HUES64 (cell line): Measurements from ENCODE around the gene KCTD16.

ENCODE experiments used
- H3K27ac ChIP-seq: 2 replicates; pipeline ENCODE4 v1.7.0; 2013; ENCODE audit warnings: low read depth, low read length, inconsistent platforms
- H3K27me3 ChIP-seq: 2 replicates; pipeline ENCODE4 v1.6.1; 2013; ENCODE audit warnings: mild to moderate bottlenecking, low read length; ENCODE audit not compliant: insufficient read depth
- H3K36me3 ChIP-seq: 2 replicates; pipeline ENCODE4 v1.6.1; 2013; ENCODE audit warnings: mild to moderate bottlenecking, low read length; ENCODE audit not compliant: insufficient read depth
- H3K4me1 ChIP-seq: 2 replicates; pipeline ENCODE4 v1.6.1; 2013; ENCODE audit warnings: mild to moderate bottlenecking, low read length, moderate library complexity; ENCODE audit not compliant: insufficient read depth
- H3K4me3 ChIP-seq: 2 replicates; pipeline ENCODE4 v1.5.1; 2013; ENCODE audit warnings: mild to moderate bottlenecking, low read length, moderate library complexity
- H3K9ac ChIP-seq: 2 replicates; pipeline ENCODE4 v1.6.1; 2013; ENCODE audit warnings: mild to moderate bottlenecking, low read depth, low read length
- H3K9me3 ChIP-seq: 2 replicates; pipeline ENCODE4 v1.6.1; 2013; ENCODE audit warnings: low read depth, low read length; ENCODE audit not compliant: insufficient read depth
- WGBS: fragments of 150-250, 120-280 bp; methylation state at CpG from one replicate; pipeline ENCODE4 v1.1.7; 2013; ENCODE audit warnings: missing lambda C conversion rate; 5-methylcytosine and 5-hydroxymethylcytosine counted together

Gene KCTD16

DNA sequence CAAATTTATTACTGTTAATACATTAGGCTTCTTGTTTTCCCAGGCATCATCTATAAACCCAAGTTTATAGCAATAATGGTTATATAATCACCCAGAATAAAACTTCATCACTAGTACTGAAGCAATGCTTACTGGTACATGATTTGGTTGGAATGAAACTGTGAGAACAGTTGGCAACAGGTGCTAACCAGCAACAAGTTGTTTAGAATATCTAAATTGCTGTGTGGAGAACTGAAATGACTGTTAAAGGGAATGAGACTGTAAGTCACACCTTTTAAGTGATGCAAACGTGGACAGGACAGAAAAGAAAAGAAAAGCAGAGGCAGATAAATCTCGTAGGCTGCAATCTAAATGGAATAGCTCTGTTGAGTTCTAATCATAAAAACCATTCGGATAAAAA is 2.7 kb upstream of the KCTD16 start:
- Histone ChIP-seq H3K4me1 (peaks cover 5% of the 10 kb centered on the region; the same call in 1 of the 2 replicates), H3K27me3 (no peaks in the 10 kb centered on the region), H3K27ac (no peak overlapping the region), H3K36me3 (peaks cover 60% of the 10 kb centered on the region), H3K9ac (no peak overlapping the region), H3K9me3 (no peaks in the 10 kb centered on the region), H3K4me3 (no peak overlapping the region)
- 93% methylated on average over 3 of the region's 3 CpGs for WGBS

DNA sequence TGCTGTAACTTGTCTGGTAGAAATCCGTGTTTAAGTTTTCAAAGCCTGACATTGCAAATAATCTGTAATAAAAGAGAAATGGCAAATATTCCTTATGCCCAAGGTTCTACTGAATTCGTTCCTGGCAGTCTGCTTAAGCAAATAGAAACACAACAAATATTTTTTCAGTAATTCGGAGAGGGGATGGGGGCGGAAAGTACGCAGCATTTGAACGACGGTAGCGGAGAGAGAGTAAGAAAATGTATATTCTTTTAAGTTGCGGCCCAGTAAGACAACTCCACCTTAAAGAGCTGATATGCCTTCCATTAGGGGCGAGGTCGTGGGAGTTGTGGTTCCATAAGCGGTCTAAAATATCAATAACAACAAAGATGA is 783 bp upstream of the KCTD16 start:
- H3K27ac ChIP-seq = peak overlapping the region; percentile 69; the same call in 1 of the 2 replicates
- WGBS = 11% methylated on average over 12 of the region's 12 CpGs

DNA sequence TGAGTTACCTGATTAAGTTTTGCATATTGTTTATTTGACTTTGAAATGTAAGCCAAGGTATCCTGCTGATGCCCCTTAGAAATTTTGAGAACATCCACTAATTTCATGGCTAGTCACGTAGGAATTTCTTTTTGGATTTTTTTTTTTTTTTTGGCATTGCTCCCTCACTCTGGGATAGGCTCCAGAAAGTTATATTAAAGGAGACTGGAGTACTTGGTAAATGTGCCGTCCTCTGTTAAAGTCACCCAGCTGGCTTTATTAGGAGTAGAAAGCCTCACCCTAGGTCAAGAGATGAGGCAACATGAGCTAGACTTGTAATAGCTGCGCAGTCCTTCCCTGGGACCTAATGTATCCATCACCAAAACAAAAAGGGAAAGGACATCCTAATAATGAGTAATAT is 3.1 kb downstream of the KCTD16 start:
- peaks cover 5% of the 10 kb centered on the region; the same call in 1 of the 2 replicates for H3K4me1 ChIP-seq
- no peaks in the 10 kb centered on the region for H3K27me3 ChIP-seq
- H3K9me3 ChIP-seq = no peaks in the 10 kb centered on the region
- no peak overlapping the region for H3K9ac ChIP-seq
- WGBS = 80% methylated on average over 2 of the region's 3 CpGs
- no peak overlapping the region for H3K4me3 ChIP-seq
- H3K36me3 ChIP-seq = peaks cover 3% of the 10 kb centered on the region
- H3K27ac ChIP-seq = no peak overlapping the region

More for the DNA sequence above, 783 bp upstream of the KCTD16 start:
- Histone ChIP-seq H3K4me1 (peaks cover 5% of the 10 kb centered on the region; the same call in 1 of the 2 replicates), H3K27me3 (no peaks in the 10 kb centered on the region), H3K9ac (peak overlapping the region; percentile 80), H3K9me3 (no peaks in the 10 kb centered on the region), H3K36me3 (peaks cover 41% of the 10 kb centered on the region), H3K4me3 (peak overlapping the region; percentile 78)

DNA sequence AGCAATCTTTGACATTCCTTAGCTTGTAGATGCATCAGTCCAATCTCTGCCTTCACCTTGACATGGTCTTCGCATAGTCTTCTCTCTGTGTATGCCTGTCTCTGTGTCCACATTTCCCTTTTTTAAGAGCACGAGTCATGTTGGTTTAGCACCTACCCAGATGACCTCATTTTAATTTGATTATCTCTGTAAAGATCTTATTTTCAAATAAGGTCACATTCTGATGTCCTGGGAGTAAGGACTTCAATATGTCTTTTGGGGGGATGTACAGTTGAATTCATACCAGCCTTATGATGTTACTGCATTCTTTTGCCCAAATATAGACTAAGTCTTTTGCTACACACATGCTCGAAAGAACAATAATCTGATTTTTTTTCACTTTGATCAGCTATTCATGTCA is 6.9 kb downstream of the KCTD16 start:
- Histone ChIP-seq H3K27me3 (no peaks in the 10 kb centered on the region), H3K9ac (no peak overlapping the region), H3K27ac (no peak overlapping the region), H3K9me3 (no peaks in the 10 kb centered on the region), H3K4me1 (no peaks in the 10 kb centered on the region), H3K36me3 (no peaks in the 10 kb centered on the region), H3K4me3 (no peak overlapping the region)
- WGBS = 88% methylated on average over 3 of the region's 3 CpGs

DNA sequence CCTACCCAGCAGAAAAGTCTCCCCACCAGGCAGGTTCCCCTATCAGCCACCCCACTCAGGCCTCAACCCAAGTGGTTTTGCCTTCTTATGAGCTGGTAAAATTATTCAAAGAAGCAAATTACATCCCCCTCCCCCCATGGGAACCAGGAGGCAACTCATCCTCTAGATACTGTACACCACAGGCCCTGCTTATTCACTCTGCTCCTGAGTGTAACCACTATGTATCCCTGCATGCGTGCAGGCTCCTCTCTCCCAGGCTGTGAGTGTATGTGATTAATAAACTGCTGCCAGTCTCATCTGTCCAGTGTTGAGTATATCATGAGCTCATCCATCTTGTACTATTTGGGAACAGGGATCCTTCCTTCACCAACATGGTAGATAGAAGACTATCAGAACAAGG is 8.6 kb downstream of the KCTD16 start:
- Histone ChIP-seq H3K27me3 (no peaks in the 10 kb centered on the region), H3K4me1 (no peaks in the 10 kb centered on the region), H3K27ac (no peak overlapping the region), H3K9me3 (no peaks in the 10 kb centered on the region), H3K9ac (no peak overlapping the region), H3K36me3 (no peaks in the 10 kb centered on the region), H3K4me3 (no peak overlapping the region)
- WGBS = 100% methylated on average over 1 of the region's 1 CpG

DNA sequence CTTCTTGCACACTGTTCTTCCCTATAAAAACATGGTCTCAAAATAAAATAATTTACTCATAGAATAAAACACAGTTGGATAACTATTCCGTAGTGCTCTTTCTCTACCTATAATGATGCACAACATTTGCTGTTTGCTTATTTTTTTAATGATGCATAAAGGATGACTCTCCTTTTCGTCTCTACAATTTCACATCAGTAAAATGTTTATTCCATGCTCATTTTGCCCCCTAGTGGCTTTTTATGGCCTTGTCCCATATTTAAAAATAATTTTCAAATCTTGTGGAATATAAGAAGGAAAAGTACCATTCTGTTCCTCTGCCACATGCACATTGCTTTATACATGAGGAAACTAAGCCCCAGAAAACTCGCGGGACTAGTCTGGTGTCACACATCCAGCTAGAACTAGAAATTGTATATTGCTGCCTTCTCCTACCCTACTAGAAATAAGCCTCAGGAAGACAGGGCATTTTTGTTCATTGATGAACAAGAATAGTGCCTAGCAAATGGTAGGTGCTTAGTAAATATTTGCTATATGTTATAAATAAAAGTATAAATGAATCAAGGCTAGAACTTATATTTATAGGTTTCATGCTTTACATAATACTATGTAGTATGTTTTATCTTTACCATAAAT is 12.7 kb downstream of the KCTD16 start:
- Histone ChIP-seq H3K9ac (no peak overlapping the region), H3K36me3 (no peaks in the 10 kb centered on the region), H3K4me1 (no peaks in the 10 kb centered on the region), H3K27ac (no peak overlapping the region), H3K27me3 (no peaks in the 10 kb centered on the region; the same call in 1 of the 2 replicates), H3K4me3 (no peak overlapping the region), H3K9me3 (no peaks in the 10 kb centered on the region)
- WGBS = 69% methylated on average over 4 of the region's 4 CpGs

GRCh38 chr5:144187699-144188294 is 17.1 kb downstream of the KCTD16 start:
- Histone ChIP-seq H3K4me1 (0 out of 2 replicates have a peak, but pooled peaks cover 3% of the 10 kb centered on the region), H3K27me3 (no peaks in the 10 kb centered on the region; the same call in 1 of the 2 replicates), H3K9ac (no peak overlapping the region), H3K9me3 (no peaks in the 10 kb centered on the region), H3K36me3 (no peaks in the 10 kb centered on the region), H3K27ac (no peak overlapping the region), H3K4me3 (no peak overlapping the region)
- WGBS = 90% methylated on average over 2 of the region's 2 CpGs

- WGBS = 95% methylated on average over 10 of the region's 10 CpGs
- Histone ChIP-seq H3K4me3 (no peak overlapping the region), H3K9ac (no peak overlapping the region), H3K9me3 (no peaks in the 10 kb centered on the region), H3K36me3 (no peaks in the 10 kb centered on the region), H3K4me1 (0 out of 2 replicates have a peak, but pooled peaks cover 3% of the 10 kb centered on the region), H3K27ac (no peak overlapping the region), H3K27me3 (no peaks in the 10 kb centered on the region)
These were observed 19.2 kb downstream of the KCTD16 start for GRCh38 chr5:144189800-144190429.

DNA sequence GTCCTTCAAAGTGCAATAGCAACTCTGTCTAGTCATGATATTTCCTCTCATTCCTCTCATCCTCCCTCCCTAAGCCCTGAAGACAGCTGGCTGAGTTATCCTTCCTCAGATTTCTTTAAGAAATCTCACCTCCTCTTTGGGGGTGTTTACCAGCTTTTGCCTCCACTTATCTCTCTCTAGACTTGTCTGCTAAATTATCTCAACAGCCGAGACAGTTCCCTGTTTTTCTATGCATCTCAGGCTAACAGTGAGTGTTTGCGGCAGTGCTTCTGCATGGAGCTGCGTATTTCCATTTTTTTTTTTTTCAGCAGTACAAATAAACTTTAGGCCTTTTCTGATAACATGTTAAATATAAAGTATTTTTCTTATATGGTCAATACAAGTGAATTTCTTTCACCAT is 20.9 kb downstream of the KCTD16 start:
- Histone ChIP-seq H3K36me3 (no peaks in the 10 kb centered on the region), H3K9ac (no peak overlapping the region), H3K27me3 (no peaks in the 10 kb centered on the region), H3K27ac (no peak overlapping the region), H3K4me3 (no peak overlapping the region), H3K9me3 (no peaks in the 10 kb centered on the region), H3K4me1 (0 out of 2 replicates have a peak, but pooled peaks cover 3% of the 10 kb centered on the region)
- WGBS = 46% methylated on average over 3 of the region's 3 CpGs

GRCh38 chr5:144191998-144192397 is 21.3 kb downstream of the KCTD16 start:
- Histone ChIP-seq H3K4me3 (no peak overlapping the region), H3K27ac (no peak overlapping the region), H3K36me3 (no peaks in the 10 kb centered on the region), H3K9me3 (no peaks in the 10 kb centered on the region), H3K27me3 (no peaks in the 10 kb centered on the region), H3K4me1 (0 out of 2 replicates have a peak, but pooled peaks cover 3% of the 10 kb centered on the region), H3K9ac (no peak overlapping the region)
- WGBS = 47% methylated on average over 2 of the region's 3 CpGs

DNA sequence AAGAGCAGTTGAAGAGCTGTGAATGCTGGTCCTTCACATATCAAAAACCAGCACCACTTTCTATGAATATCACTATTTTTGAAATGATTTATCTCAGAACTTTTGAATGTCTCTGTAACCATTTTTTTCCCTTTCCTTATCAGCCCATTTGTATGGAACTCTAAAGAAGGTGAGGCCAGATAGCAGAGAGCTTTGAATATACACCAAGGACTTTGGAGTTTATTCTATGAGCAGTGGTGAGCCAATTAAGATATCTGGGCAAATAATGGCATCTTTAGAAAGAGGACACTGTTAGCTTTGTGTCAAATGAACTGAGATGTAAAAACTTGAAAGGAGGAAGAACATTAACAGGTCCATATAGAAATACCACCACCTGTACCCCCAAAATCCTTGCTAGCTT is 22.0 kb downstream of the KCTD16 start:
- Histone ChIP-seq H3K27ac (no peak overlapping the region), H3K36me3 (no peaks in the 10 kb centered on the region)

More for the DNA sequence above, 22.0 kb downstream of the KCTD16 start:
- Histone ChIP-seq H3K4me1 (0 out of 2 replicates have a peak, but pooled peaks cover 3% of the 10 kb centered on the region), H3K9ac (no peak overlapping the region), H3K27me3 (no peaks in the 10 kb centered on the region), H3K9me3 (no peaks in the 10 kb centered on the region), H3K4me3 (no peak overlapping the region)
